IMR-90 (cell line): ENCODE data around the gene FBXO33. TPM values are rescaled to one million over a fixed set of nuclear protein-coding genes. Genes with fewer than 3 reads are reported as not detected.

ENCODE experiments used
- ATAC-seq: fragments of 200-7000 bp; cut with Tn5 transposase; 2 replicates; pipeline ENCODE4 v1.9.1; 2020; ENCODE audit warnings: low read depth, mild to moderate bottlenecking, moderate library complexity
- BruUV-seq: library from RNA; stranded (reverse); fragments of 400-500 nt; replicated peaks from 2 replicates; lab custom pipeline; 2021; lab: Mats Ljungman, UMichigan
- CTCF ChIA-PET: fragments of 300-600 bp; formaldehyde crosslinking; extraction: SDS; loops from one replicate; lab custom pipeline; 2021; ENCODE audit warnings: antibody characterized with exemption; lab: Yijun Ruan, JAX
- POLR2A ChIA-PET: fragments of 300-600 bp; sonication (Branson Sonifier 250); formaldehyde crosslinking; loops from one replicate; lab custom pipeline; 2022; ENCODE audit warnings: antibody characterized with exemption; ENCODE audit not compliant: unreplicated experiment; lab: Charles Lee
- DNase-seq: peaks from one replicate; pipeline ENCODE4 v3.0.0; 2013
- H2AFZ ChIP-seq: replicated peaks from 2 replicates; pipeline ENCODE3; 2013; ENCODE audit warnings: low read length, mild to moderate bottlenecking; ENCODE audit not compliant: poor library complexity
- H2AK5ac ChIP-seq: 2 replicates; pipeline ENCODE4 v1.6.1; 2013; ENCODE audit warnings: low read depth, low read length, inconsistent platforms
- H2AK9ac ChIP-seq: replicated peaks from 2 replicates; pipeline ENCODE3; 2013; ENCODE audit warnings: mild to moderate bottlenecking, low read depth, low read length, moderate library complexity; ENCODE audit not compliant: poor library complexity
- H2BK120ac ChIP-seq: 2 replicates; pipeline ENCODE4 v1.6.1; 2013; ENCODE audit warnings: low read depth, low read length, inconsistent platforms
- H2BK15ac ChIP-seq: 3 replicates; pipeline ENCODE4 v1.6.1; 2013; ENCODE audit warnings: low read depth, low read length, inconsistent platforms
- H2BK20ac ChIP-seq: 2 replicates; pipeline ENCODE4 v1.6.1; 2013; ENCODE audit warnings: low read depth, mild to moderate bottlenecking, inconsistent platforms, low read length, moderate library complexity
- H2BK5ac ChIP-seq: 2 replicates; pipeline ENCODE4 v1.6.1; 2013; ENCODE audit warnings: mild to moderate bottlenecking, low read depth, low read length, inconsistent platforms; ENCODE audit not compliant: poor library complexity, severe bottlenecking
- H3K14ac ChIP-seq: replicated peaks from 2 replicates; pipeline ENCODE4 v1.6.1; 2013; ENCODE audit warnings: low read depth, low read length, inconsistent platforms
- H3K18ac ChIP-seq: 2 replicates; pipeline ENCODE4 v1.6.1; 2013; ENCODE audit warnings: low read depth, low read length, control low read depth
- H3K23ac ChIP-seq: 2 replicates; pipeline ENCODE4 v1.6.1; 2013; ENCODE audit warnings: low read depth, low read length, inconsistent platforms
- H3K27ac ChIP-seq: 2 replicates; pipeline ENCODE4 v1.5.1; 2013; ENCODE audit warnings: mild to moderate bottlenecking, control low read depth, low read length; ENCODE audit not compliant: insufficient read depth
- H3K27me3 ChIP-seq: 2 replicates; pipeline ENCODE4 v1.6.1; 2013; ENCODE audit warnings: low read length; ENCODE audit not compliant: control insufficient read depth, insufficient read depth
- H3K36me3 ChIP-seq: 2 replicates; pipeline ENCODE4 v1.6.1; 2013; ENCODE audit warnings: low read length, mixed read lengths; ENCODE audit not compliant: control insufficient read depth, insufficient read depth
- H3K4ac ChIP-seq: 2 replicates; pipeline ENCODE4 v1.6.1; 2013; ENCODE audit warnings: low read depth, low read length, inconsistent platforms
- H3K4me1 ChIP-seq: 2 replicates; pipeline ENCODE4 v1.6.1; 2013; ENCODE audit warnings: low read length, mixed read lengths; ENCODE audit not compliant: control insufficient read depth, insufficient read depth
- H3K4me2 ChIP-seq: 2 replicates; pipeline ENCODE4 v1.6.1; 2013; ENCODE audit warnings: low read depth, mild to moderate bottlenecking, control low read depth, low read length, moderate library complexity
- H3K4me3 ChIP-seq: 2 replicates; pipeline ENCODE4 v1.5.1; 2013; ENCODE audit warnings: low read depth, mild to moderate bottlenecking, control low read depth, low read length, moderate library complexity; ENCODE audit not compliant: insufficient read depth
- H3K56ac ChIP-seq: 2 replicates; pipeline ENCODE4 v1.6.1; 2013; ENCODE audit warnings: low read length, inconsistent platforms; ENCODE audit not compliant: insufficient read depth; ENCODE audit errors: extremely low read depth
- H3K79me1 ChIP-seq, 2 experiments: 2 replicates each; pipeline ENCODE4 v1.6.1; 2013; ENCODE audit warnings: low read length in 2 of 2, inconsistent platforms in 1 of 2, low read depth in 1 of 2
- H3K9ac ChIP-seq: 2 replicates; pipeline ENCODE4 v1.6.1; 2013; ENCODE audit warnings: low read depth, low read length, control low read depth
- H3K9me1 ChIP-seq: 2 replicates; pipeline ENCODE4 v1.6.1; 2013; ENCODE audit warnings: low read length, inconsistent platforms; ENCODE audit not compliant: insufficient read depth
- H3K9me3 ChIP-seq: 2 replicates; pipeline ENCODE4 v1.6.1; 2013; ENCODE audit warnings: low read length; ENCODE audit not compliant: control insufficient read depth, insufficient read depth
- H4K20me1 ChIP-seq: 2 replicates; pipeline ENCODE4 v1.6.1; 2013; ENCODE audit warnings: low read length, inconsistent platforms; ENCODE audit not compliant: insufficient read depth
- H4K5ac ChIP-seq: 2 replicates; pipeline ENCODE4 v1.6.1; 2013; ENCODE audit warnings: mild to moderate bottlenecking, low read depth, low read length, control low read depth
- H4K8ac ChIP-seq, 2 experiments: 2 replicates each; pipeline ENCODE4 v1.6.1; 2013; ENCODE audit warnings: low read depth in 2 of 2, low read length in 2 of 2, control low read depth in 1 of 2, inconsistent platforms in 1 of 2
- H4K91ac ChIP-seq: 2 replicates; pipeline ENCODE4 v1.6.1; 2013; ENCODE audit warnings: low read depth, low read length, inconsistent platforms; ENCODE audit not compliant: insufficient read depth
- BHLHE40 ChIP-seq: fragments of 150-350 bp; IDR thresholded peaks from 2 replicates; pipeline ENCODE4 v1.6.1; 2016; ENCODE audit warnings: mild to moderate bottlenecking, low read depth, low read length
- CTCF ChIP-seq: conservative IDR thresholded peaks from 2 replicates; pipeline ENCODE4 v1.5.1; 2012; ENCODE audit warnings: mild to moderate bottlenecking, low read depth, low read length, improper control_type of control experiment
- WGBS, 2 experiments: methylation state at CpG; one replicate each; pipeline versions ENCODE4 v1.1.5 to v1.1.7; 2013; ENCODE audit warnings: missing lambda C conversion rate in 2 of 2; ENCODE audit not compliant: insufficient read length in 1 of 2; ENCODE audit errors: extremely low coverage in 2 of 2; 5-methylcytosine and 5-hydroxymethylcytosine counted together
- dilution Hi-C: fragments of 300-500 bp; cut with HindIII; formaldehyde crosslinking; loops from one replicate; pipeline ENCODE4 v1.14.3; 2018; ENCODE audit warnings: low sequenced_read_pairs; ENCODE audit not compliant: unreplicated experiment
- in situ Hi-C: fragments of 300-500 bp; cut with MboI; formaldehyde crosslinking; loops from 3 replicates; pipeline ENCODE4 v1.14.3; 2019; ENCODE audit warnings: low sequenced_read_pairs, inconsistent platforms, mixed read lengths
- intact Hi-C: fragments of 100-400 bp; cut with micrococcal nuclease; formaldehyde crosslinking; loops from 2 replicates; pipeline ENCODE4 v1.10.0; 2022
- polyA plus RNA-seq, 3 experiments: library from polyadenylated mRNA; depleted of rRNA; stranded (reverse); fragments of >200 nt; gene quantifications; 2 replicates each; pipeline ENCODE4 v1.2.3, GENCODE V29; 2012; ENCODE audit warnings: low replicate concordance in 1 of 3
- total RNA-seq: library from RNA; depleted of rRNA; stranded (reverse); fragments of >200 nt; gene quantifications from 2 replicates; pipeline ENCODE4 v1.2.3, GENCODE V29; 2012

The FBXO33 gene
- total and polyA plus RNA-seq, 2 of the 4 experiments (the other 2 are of a cell fraction), result 7.6 to 10.0 TPM

GRCh38 chr14:39430762-39431415, 1.3 kb downstream of the FBXO33 start:
- H3K18ac ChIP-seq, result no peak overlapping the region
- H3K56ac ChIP-seq, result peak overlapping the region; percentile 30; the same call in 1 of the 2 replicates
- H3K4me3 ChIP-seq, result peak overlapping the region; percentile 60
- intact Hi-C loops, result loop anchor here (1.0 to 5.0 kb wide), 3 partner anchors 164 to 324 kb away; partner anchors contain the start of gene TRAPPC6B
- H4K91ac ChIP-seq, result no peak overlapping the region
- H3K23ac ChIP-seq, result peak overlapping the region; percentile 6
- DNase-seq, result peak; percentile 13
- peaks cover 10 to 33% of the 10 kb centered on the region in 2 experiments for H3K79me1 ChIP-seq
- peak overlapping the region; percentile 79 for H3K9ac ChIP-seq
- no peaks in the 10 kb centered on the region for H3K36me3 ChIP-seq
- no peak overlapping the region for H4K5ac ChIP-seq
- no peaks in the 10 kb centered on the region for H3K9me1 ChIP-seq
- H2AK9ac ChIP-seq, result peak overlapping the region; percentile 62
- H2AFZ ChIP-seq, result peak overlapping the region; percentile 100
- no peak overlapping the region; the same call in 1 of the 2 replicates for H3K14ac ChIP-seq
- WGBS, 2 experiments, result 93% methylated on average over 2 of the region's 19 CpGs; no CpG with 5 or more reads in 1 of the 2 experiments
- H3K4me2 ChIP-seq, result peak overlapping the region; percentile 76
- no peaks in the 10 kb centered on the region for H3K27me3 ChIP-seq
- H2BK120ac ChIP-seq, result no peak overlapping the region
- no TSS peak for BruUV-seq
- no peak overlapping the region for H2BK5ac ChIP-seq
- dilution Hi-C loops, result no loop called here
- H3K9me3 ChIP-seq, result no peaks in the 10 kb centered on the region
- peak overlapping the region; percentile 38 for H3K27ac ChIP-seq
- peaks cover 21% of the 10 kb centered on the region; the same call in 1 of the 2 replicates for H4K20me1 ChIP-seq
- in situ Hi-C loops, result no loop called here
- H4K8ac ChIP-seq, result no peak overlapping the region
- no peak overlapping the region for H2AK5ac ChIP-seq
- no peak overlapping the region for H2BK20ac ChIP-seq
- H2BK15ac ChIP-seq, result no peak overlapping the region
- CTCF ChIA-PET, result interaction anchor here (0.5 kb wide), 1 partner anchor 341 kb away, joined by 3 read pairs; no protein-coding TSS in a partner anchor
- TF ChIP-seq CTCF (no peak), BHLHE40 (peak; percentile 29; the same call in 1 of the 2 replicates)
- no peak overlapping the region for H3K4ac ChIP-seq
- no peak for ATAC-seq
- POLR2A ChIA-PET, result interaction anchor here (0.7 kb wide), 1 partner anchor 328 kb away, joined by 3 read pairs; the partner anchor contains the start of gene SEC23A
- H3K4me1 ChIP-seq, result peaks cover 2% of the 10 kb centered on the region; the same call in 1 of the 2 replicates
